ENCODE measurements around the gene ZFYVE26. TPM values are rescaled to one million over a fixed set of nuclear protein-coding genes. Genes with fewer than 3 reads are reported as not detected.

Gene ZFYVE26
- total RNA-seq, 1 experiment from 2014 or later, result 23.2 TPM

- no peaks in the 10 kb centered on the region for H3K27me3 ChIP-seq (replicated peaks; ENCODE audit: control insufficient read depth, insufficient read depth, low read length)
- ChIA-PET CTCF (no interaction called here), POLR2A (no interaction called here)
- Mint-ChIP-seq H3K9me3 (ENCODE audit: unreplicated experiment) (no peaks in the 10 kb centered on the region), H3K4me3 (ENCODE audit: unreplicated experiment) (no peak overlapping the region), H3K27me3 (ENCODE audit: insufficient read depth, unreplicated experiment) (no peaks in the 10 kb centered on the region), H3K4me1 (ENCODE audit: low read depth, unreplicated experiment) (no peaks in the 10 kb centered on the region), H3K27ac (ENCODE audit: unreplicated experiment) (no peak overlapping the region), H3K36me3 (ENCODE audit: insufficient read depth, unreplicated experiment) (no peaks in the 10 kb centered on the region)
- TF ChIP-seq, protein P1, sequence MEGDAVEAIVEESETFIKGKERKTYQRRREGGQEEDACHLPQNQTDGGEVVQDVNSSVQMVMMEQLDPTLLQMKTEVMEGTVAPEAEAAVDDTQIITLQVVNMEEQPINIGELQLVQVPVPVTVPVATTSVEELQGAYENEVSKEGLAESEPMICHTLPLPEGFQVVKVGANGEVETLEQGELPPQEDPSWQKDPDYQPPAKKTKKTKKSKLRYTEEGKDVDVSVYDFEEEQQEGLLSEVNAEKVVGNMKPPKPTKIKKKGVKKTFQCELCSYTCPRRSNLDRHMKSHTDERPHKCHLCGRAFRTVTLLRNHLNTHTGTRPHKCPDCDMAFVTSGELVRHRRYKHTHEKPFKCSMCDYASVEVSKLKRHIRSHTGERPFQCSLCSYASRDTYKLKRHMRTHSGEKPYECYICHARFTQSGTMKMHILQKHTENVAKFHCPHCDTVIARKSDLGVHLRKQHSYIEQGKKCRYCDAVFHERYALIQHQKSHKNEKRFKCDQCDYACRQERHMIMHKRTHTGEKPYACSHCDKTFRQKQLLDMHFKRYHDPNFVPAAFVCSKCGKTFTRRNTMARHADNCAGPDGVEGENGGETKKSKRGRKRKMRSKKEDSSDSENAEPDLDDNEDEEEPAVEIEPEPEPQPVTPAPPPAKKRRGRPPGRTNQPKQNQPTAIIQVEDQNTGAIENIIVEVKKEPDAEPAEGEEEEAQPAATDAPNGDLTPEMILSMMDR (IDR thresholded peaks at IDR 0.05; ENCODE audit: insufficient read depth in 1 of 2, low read depth in 1 of 2, low read length in 1 of 2, severe bottlenecking in 1 of 2, unreplicated experiment in 1 of 2), result no peak
- no peak overlapping the region for H3K4me3 ChIP-seq (ENCODE audit: low read depth, low read length)
- no peaks in the 10 kb centered on the region for H3K4me1 ChIP-seq
- no TSS peak for BruUV-seq (replicated peaks)
- DNase-seq, result no peak
- intact Hi-C loops (cut with micrococcal nuclease; ENCODE audit: unreplicated experiment), result no loop called here
- no peaks in the 10 kb centered on the region; the same call in 1 of the 2 replicates for H3K36me3 ChIP-seq (ENCODE audit: control insufficient read depth, insufficient read depth, low read length)
- H3K9me3 ChIP-seq, result no peaks in the 10 kb centered on the region
These were observed 17.0 kb upstream of the ZFYVE26 start for GRCh38 chr14:67833403-67833802.

DNA sequence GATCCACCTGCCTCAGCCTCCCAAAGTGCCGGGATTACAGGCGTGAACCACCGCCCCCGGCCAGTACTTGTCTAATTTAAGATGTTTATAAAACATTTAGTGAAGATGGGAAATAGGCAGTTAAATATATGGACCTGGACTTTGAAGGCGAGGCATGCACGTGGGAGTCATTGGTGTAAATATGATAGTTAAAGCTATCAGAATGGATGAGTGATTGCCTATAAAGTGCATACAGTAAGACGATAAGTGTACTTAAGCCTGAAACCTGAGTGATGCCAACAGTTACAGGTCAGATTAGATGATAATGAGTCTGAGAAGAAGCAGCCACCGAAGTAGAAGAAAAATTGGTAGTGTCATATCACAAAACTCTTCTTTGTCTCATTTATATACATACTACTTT is 14.7 kb upstream of the ZFYVE26 start:
- Mint-ChIP-seq H3K27me3 (ENCODE audit: insufficient read depth, unreplicated experiment) (no peaks in the 10 kb centered on the region), H3K4me1 (ENCODE audit: low read depth, unreplicated experiment) (no peaks in the 10 kb centered on the region), H3K4me3 (ENCODE audit: unreplicated experiment) (no peak overlapping the region), H3K9me3 (ENCODE audit: unreplicated experiment) (no peaks in the 10 kb centered on the region), H3K27ac (ENCODE audit: unreplicated experiment) (no peak overlapping the region), H3K36me3 (ENCODE audit: insufficient read depth, unreplicated experiment) (no peaks in the 10 kb centered on the region)
- CTCF ChIA-PET, result no interaction called here
- Histone ChIP-seq H3K27me3 (replicated peaks; ENCODE audit: control insufficient read depth, insufficient read depth, low read length) (no peaks in the 10 kb centered on the region), H3K9me3 (no peaks in the 10 kb centered on the region), H3K4me1 (no peaks in the 10 kb centered on the region), H3K36me3 (ENCODE audit: control insufficient read depth, insufficient read depth, low read length) (no peaks in the 10 kb centered on the region; the same call in 1 of the 2 replicates), H3K4me3 (ENCODE audit: low read depth, low read length) (no peak overlapping the region)
- DNase-seq, result no peak
- TF ChIP-seq, protein P1 (IDR thresholded peaks at IDR 0.05; ENCODE audit: insufficient read depth in 1 of 2, low read depth in 1 of 2, low read length in 1 of 2, severe bottlenecking in 1 of 2, unreplicated experiment in 1 of 2), result no peak
- intact Hi-C loops (cut with micrococcal nuclease; ENCODE audit: unreplicated experiment), result no loop called here
- POLR2A ChIA-PET, result no interaction called here
- no TSS peak for BruUV-seq (replicated peaks)

- no TSS peak for BruUV-seq (replicated peaks)
- H3K4me1 ChIP-seq, result 0 out of 2 replicates have a peak, but pooled peaks cover 4% of the 10 kb centered on the region
- H3K27ac Mint-ChIP-seq (ENCODE audit: unreplicated experiment), result no peak overlapping the region
- H3K27me3 Mint-ChIP-seq (ENCODE audit: insufficient read depth, unreplicated experiment), result no peaks in the 10 kb centered on the region
- no peaks in the 10 kb centered on the region for H3K9me3 ChIP-seq
- POLR2A ChIA-PET, result no interaction called here
- TF ChIP-seq, protein P1 (IDR thresholded peaks at IDR 0.05; ENCODE audit: insufficient read depth in 1 of 2, low read depth in 1 of 2, low read length in 1 of 2, severe bottlenecking in 1 of 2, unreplicated experiment in 1 of 2), result no peak
- peak overlapping the region; percentile 52 for H3K4me3 ChIP-seq (ENCODE audit: low read depth, low read length)
- H3K4me1 Mint-ChIP-seq (ENCODE audit: low read depth, unreplicated experiment), result peaks cover 10% of the 10 kb centered on the region
- intact Hi-C loops (cut with micrococcal nuclease; ENCODE audit: unreplicated experiment), result no loop called here
- no peaks in the 10 kb centered on the region for H3K27me3 ChIP-seq (replicated peaks; ENCODE audit: control insufficient read depth, insufficient read depth, low read length)
- DNase-seq, result no peak
- no peaks in the 10 kb centered on the region for H3K9me3 Mint-ChIP-seq (ENCODE audit: unreplicated experiment)
- peaks cover 10% of the 10 kb centered on the region for H3K36me3 Mint-ChIP-seq (ENCODE audit: insufficient read depth, unreplicated experiment)
- peak overlapping the region; percentile 99 for H3K4me3 Mint-ChIP-seq (ENCODE audit: unreplicated experiment)
- H3K36me3 ChIP-seq (ENCODE audit: control insufficient read depth, insufficient read depth, low read length), result no peaks in the 10 kb centered on the region
- CTCF ChIA-PET, result no interaction called here
These were observed 4.7 kb upstream of the ZFYVE26 start for GRCh38 chr14:67821121-67821520.

Measured in Caco-2 (cell line).